Naive thymus-derived CD8-positive, alpha-beta T cell (primary cell): ENCODE results near the gene AHDC1. TPM values are rescaled to one million over a fixed set of nuclear protein-coding genes. Genes with fewer than 3 reads are reported as not detected.

Experiments
- ATAC-seq, 2 donors: fragments of 150-1000 bp; cut with Tn5 transposase in 1 of 2; sonication (Bioruptor Pico), chemical (Tn5 transposase) in 1 of 2; 1 replicate in 1 of 2; 2 replicates in 1 of 2; pipeline ENCODE4 v1.10.0; 2021; ENCODE audit warnings: mild to moderate bottlenecking in 2 of 2, moderate library complexity in 2 of 2
- POLR2A ChIA-PET: fragments of 350-600 bp; sonication (Branson Sonifier 250); formaldehyde crosslinking; loops from one replicate; lab custom pipeline; 2021; ENCODE audit warnings: antibody characterized with exemption; lab: Charles Lee
- DNase-seq, 10 donors: peaks; one replicate each; pipeline versions ENCODE4 v3.0.0 to v3.0.0-alpha.2; 2020 to 2022
- H3K27ac Mint-ChIP-seq, 10 donors: one replicate each; pipeline ENCODE4 v1.8.0; 2020 to 2022; ENCODE audit warnings: mild to moderate bottlenecking in 10 of 10, mixed read lengths in 10 of 10, moderate library complexity in 4 of 10, inconsistent platforms in 1 of 10
- H3K27me3 Mint-ChIP-seq, 5 donors: one replicate each; pipeline ENCODE4 v1.8.0; 2021 to 2022; ENCODE audit warnings: mixed read lengths in 5 of 5
- H3K36me3 Mint-ChIP-seq, 3 donors: one replicate each; pipeline ENCODE4 v1.8.0; 2020 to 2022; ENCODE audit warnings: mixed read lengths in 3 of 3, mild to moderate bottlenecking in 2 of 3, inconsistent platforms in 1 of 3
- H3K4me1 Mint-ChIP-seq, 4 donors: one replicate each; pipeline ENCODE4 v1.8.0; 2021 to 2022; ENCODE audit warnings: mixed read lengths in 4 of 4
- H3K4me3 Mint-ChIP-seq, 10 donors: one replicate each; pipeline ENCODE4 v1.8.0; 2020 to 2022; ENCODE audit warnings: mild to moderate bottlenecking in 10 of 10, mixed read lengths in 10 of 10, moderate library complexity in 6 of 10, inconsistent platforms in 1 of 10
- H3K9me3 Mint-ChIP-seq, 9 donors: one replicate each; pipeline ENCODE4 v1.8.0; 2020 to 2022; ENCODE audit warnings: mixed read lengths in 9 of 9, mild to moderate bottlenecking in 3 of 9, inconsistent platforms in 1 of 9, moderate library complexity in 1 of 9
- polyA plus RNA-seq, 3 donors: library from polyadenylated mRNA; unstranded; fragments of 300-500 nt; fragmentation: Illumina TruSeq; gene quantifications; one replicate each; pipeline ENCODE4 v1.2.3, GENCODE V29; 2021
- total RNA-seq, 8 experiments: library from RNA in 2 of 8; stranded (reverse) in 2 of 8; gene quantifications; one replicate each; pipeline ENCODE4 v1.2.3 and lab custom pipeline; 2021 to 2026

Gene AHDC1
- total and polyA plus RNA-seq, 5 experiments from 2014 or later = 0.57 to 24.7 (median 2.4) TPM

GRCh38 chr1:27569506-27570291 lies 34.2 kb downstream of the AHDC1 start:
- no peaks in the 10 kb centered on the region for H3K9me3 Mint-ChIP-seq
- H3K4me3 Mint-ChIP-seq = peak overlapping the region; percentile 72 to 89 (median 81)
- H3K27me3 Mint-ChIP-seq = no peaks in the 10 kb centered on the region
- peaks cover 34 to 71% (median 53%) of the 10 kb centered on the region in 4 donors for H3K4me1 Mint-ChIP-seq
- H3K27ac Mint-ChIP-seq = peak overlapping the region in 9 of 10 donors; percentile 34 to 95 (median 83)
- DNase-seq (no peak), ATAC-seq (no peak)
- H3K36me3 Mint-ChIP-seq = no peaks in the 10 kb centered on the region
- POLR2A ChIA-PET = interaction anchor here (0.6 to 2.2 kb wide), 5 partner anchors 34 to 141 kb away, joined by 3 to 6 read pairs (median 5); partner anchors contain the start of gene AHDC1

GRCh38 chr1:27569088-27569460 lies 34.9 kb downstream of the AHDC1 start:
- peak; percentile 19 to 22 for ATAC-seq
- DNase-seq = peak in 4 of 10 donors; percentile 12 to 28 (median 22)
- H3K4me1 Mint-ChIP-seq = peaks cover 31 to 66% (median 53%) of the 10 kb centered on the region in 4 donors
- H3K36me3 Mint-ChIP-seq = no peaks in the 10 kb centered on the region
- no peaks in the 10 kb centered on the region for H3K9me3 Mint-ChIP-seq
- POLR2A ChIA-PET = interaction anchor here (0.6 to 2.2 kb wide), 12 partner anchors 12 to 377 kb away, joined by 3 to 6 read pairs (median 4); partner anchors contain the start of gene AHDC1
- H3K27ac Mint-ChIP-seq = peak overlapping the region; percentile 34 to 95 (median 82)
- no peaks in the 10 kb centered on the region for H3K27me3 Mint-ChIP-seq
- peak overlapping the region; percentile 72 to 89 (median 81) for H3K4me3 Mint-ChIP-seq

- peaks cover 31 to 66% (median 52%) of the 10 kb centered on the region in 4 donors for H3K4me1 Mint-ChIP-seq
Observed at GRCh38 chr1:27568300-27569087, 35.5 kb downstream of the AHDC1 start.

GRCh38 chr1:27567971-27568299 lies 36.0 kb downstream of the AHDC1 start:
- ATAC-seq = peak in 1 of 2 donors; percentile 11
- peaks cover 32 to 69% (median 57%) of the 10 kb centered on the region in 4 donors for H3K4me1 Mint-ChIP-seq
- H3K27ac Mint-ChIP-seq = peak overlapping the region; percentile 31 to 92 (median 66)
- H3K36me3 Mint-ChIP-seq = no peaks in the 10 kb centered on the region
- no peaks in the 10 kb centered on the region for H3K27me3 Mint-ChIP-seq
- peak overlapping the region; percentile 55 to 87 (median 78) for H3K4me3 Mint-ChIP-seq
- POLR2A ChIA-PET = interaction anchor here (0.6 to 1.6 kb wide), 8 partner anchors 11 to 78 kb away, joined by 3 to 9 read pairs (median 4); partner anchors contain the start of genes AHDC1 and WASF2
- H3K9me3 Mint-ChIP-seq = no peaks in the 10 kb centered on the region
- DNase-seq = no peak

More at GRCh38 chr1:27568300-27569087, 35.5 kb downstream of the AHDC1 start:
- Mint-ChIP-seq H3K27me3 (no peaks in the 10 kb centered on the region), H3K27ac (peak overlapping the region; percentile 60 to 95 (median 88)), H3K4me3 (peak overlapping the region; percentile 72 to 89 (median 82)), H3K36me3 (no peaks in the 10 kb centered on the region), H3K9me3 (no peaks in the 10 kb centered on the region)
- peak; percentile 82 to 95 (median 90) for DNase-seq
- POLR2A ChIA-PET = interaction anchor here (0.6 to 2.2 kb wide), 15 partner anchors 12 to 377 kb away, joined by 3 to 9 read pairs (median 4); partner anchors contain the start of genes AHDC1 and WASF2
- peak; percentile 85 to 90 for ATAC-seq

- Mint-ChIP-seq H3K4me3 (peak overlapping the region in 2 of 10 donors; percentile 26 to 30), H3K27ac (peak overlapping the region in 2 of 10 donors; percentile 33 to 85), H3K4me1 (peaks cover 30 to 68% (median 56%) of the 10 kb centered on the region in 4 donors), H3K36me3 (no peaks in the 10 kb centered on the region), H3K9me3 (no peaks in the 10 kb centered on the region), H3K27me3 (no peaks in the 10 kb centered on the region)
- POLR2A ChIA-PET = interaction anchor here (1.0 to 1.6 kb wide), 3 partner anchors 12 to 44 kb away, joined by 3 to 9 read pairs (median 6); no protein-coding TSS in a partner anchor
- DNase-seq = no peak
- no peak for ATAC-seq
Observed at GRCh38 chr1:27567146-27567526, 36.8 kb downstream of the AHDC1 start.

DNA sequence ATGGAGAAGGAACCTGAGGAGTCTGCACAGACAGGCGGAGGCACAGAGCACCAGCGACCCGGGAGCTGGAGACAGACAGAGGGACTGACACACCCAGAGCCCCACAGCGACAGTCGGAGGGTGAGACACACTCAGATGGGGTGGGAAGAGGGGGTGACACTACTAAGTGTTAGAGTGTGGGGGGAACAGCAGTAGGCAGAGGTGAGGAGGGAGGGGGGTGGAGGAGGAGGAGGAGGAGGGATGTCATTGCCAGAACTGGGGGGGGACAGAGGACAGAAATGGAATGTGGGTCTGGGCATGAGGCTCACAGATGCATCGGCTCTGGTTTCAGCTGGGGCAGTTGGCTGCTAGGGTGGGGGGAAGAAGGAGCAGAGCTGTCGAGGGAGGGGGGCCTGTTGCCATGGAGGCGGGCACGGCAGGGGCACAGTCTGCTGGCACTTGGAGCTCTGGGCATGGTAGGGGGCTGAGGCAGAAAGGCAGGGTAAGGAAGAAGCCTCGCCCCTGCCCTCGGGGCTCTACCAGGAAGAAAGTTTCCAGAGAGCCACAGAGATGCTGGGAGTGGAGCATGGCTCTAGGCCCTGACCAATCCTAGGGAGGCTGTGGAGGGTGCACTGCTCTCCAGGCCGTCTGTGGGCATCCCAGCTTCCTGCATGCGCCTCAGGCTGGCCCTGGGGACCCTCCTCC lies 37.3 kb downstream of the AHDC1 start:
- H3K27me3 Mint-ChIP-seq = no peaks in the 10 kb centered on the region
- no peaks in the 10 kb centered on the region for H3K36me3 Mint-ChIP-seq
- no peaks in the 10 kb centered on the region for H3K9me3 Mint-ChIP-seq
- POLR2A ChIA-PET = interaction anchor here (1.0 kb wide), 1 partner anchor 11 kb away, joined by 3 read pairs; no protein-coding TSS in a partner anchor
- no peak for DNase-seq
- ATAC-seq = no peak
- H3K27ac Mint-ChIP-seq = peak overlapping the region in 1 of 10 donors; percentile 56
- H3K4me1 Mint-ChIP-seq = peaks cover 33 to 73% (median 55%) of the 10 kb centered on the region in 4 donors
- peak overlapping the region in 1 of 10 donors; percentile 45 for H3K4me3 Mint-ChIP-seq

- no peak overlapping the region for H3K27ac Mint-ChIP-seq
- no peaks in the 10 kb centered on the region for H3K9me3 Mint-ChIP-seq
- H3K27me3 Mint-ChIP-seq = no peaks in the 10 kb centered on the region
- POLR2A ChIA-PET = interaction anchor here (0.6 kb wide), 2 partner anchors 43 to 74 kb away, joined by 3 to 5 read pairs; no protein-coding TSS in a partner anchor
- peaks cover 40 to 76% (median 60%) of the 10 kb centered on the region in 4 donors for H3K4me1 Mint-ChIP-seq
- DNase-seq (no peak), ATAC-seq (no peak)
- no peaks in the 10 kb centered on the region for H3K36me3 Mint-ChIP-seq
- no peak overlapping the region for H3K4me3 Mint-ChIP-seq
Observed at GRCh38 chr1:27564710-27565649, 39.0 kb downstream of the AHDC1 start.

DNA sequence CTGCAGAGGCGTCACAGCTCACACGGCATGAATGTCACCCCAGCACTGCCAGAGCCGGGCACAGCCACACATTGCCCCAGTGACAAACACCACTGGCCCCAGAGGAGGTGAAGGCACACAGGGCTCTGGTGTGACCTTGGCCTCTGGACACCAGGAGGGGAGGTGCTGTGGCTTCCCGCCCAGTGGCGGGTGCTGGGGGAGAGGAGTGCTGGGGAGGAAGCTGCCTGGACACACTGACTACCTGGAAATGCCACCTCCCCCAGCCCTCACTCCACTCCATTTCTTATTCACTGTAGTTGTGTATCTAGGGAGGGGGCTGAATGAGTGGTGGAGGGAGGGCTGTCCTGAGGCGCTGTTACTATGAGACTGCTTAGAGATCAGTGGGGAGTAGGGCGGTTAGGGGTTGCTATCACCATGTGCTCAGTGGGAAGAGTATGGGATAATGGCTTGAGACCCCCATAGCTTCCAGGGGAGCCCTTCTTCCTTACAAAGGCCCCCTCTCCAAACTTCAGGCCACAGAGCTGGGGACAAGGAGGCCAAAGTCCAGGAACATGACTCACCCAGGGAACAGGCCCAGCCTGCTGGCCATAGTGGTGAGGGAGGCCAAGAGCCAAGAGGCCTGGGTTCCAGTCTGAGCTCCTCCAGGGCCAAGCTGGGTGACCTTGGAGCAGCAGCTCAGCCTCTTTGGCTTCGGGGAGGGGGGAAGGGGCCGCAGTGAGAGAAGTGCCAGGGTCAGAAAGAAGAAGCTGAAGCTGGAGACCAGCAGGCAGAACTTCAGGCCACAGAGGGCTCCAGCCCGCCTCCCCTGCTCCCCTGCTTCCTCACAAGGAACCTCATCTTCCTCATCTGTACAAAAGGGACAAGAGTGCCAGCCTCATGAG lies 40.1 kb downstream of the AHDC1 start:
- Mint-ChIP-seq H3K27ac (peak overlapping the region in 2 of 10 donors; percentile 43 to 71), H3K4me3 (no peak overlapping the region), H3K36me3 (no peaks in the 10 kb centered on the region), H3K9me3 (no peaks in the 10 kb centered on the region), H3K27me3 (no peaks in the 10 kb centered on the region), H3K4me1 (peaks cover 36 to 73% (median 58%) of the 10 kb centered on the region in 4 donors)
- no peak for DNase-seq
- POLR2A ChIA-PET = no interaction called here
- no peak for ATAC-seq

- POLR2A ChIA-PET = no interaction called here
- Mint-ChIP-seq H3K36me3 (no peaks in the 10 kb centered on the region), H3K27me3 (no peaks in the 10 kb centered on the region), H3K4me1 (peaks cover 36 to 69% (median 57%) of the 10 kb centered on the region in 4 donors), H3K27ac (no peak overlapping the region), H3K9me3 (no peaks in the 10 kb centered on the region), H3K4me3 (no peak overlapping the region)
- DNase-seq (no peak), ATAC-seq (no peak)
Observed at GRCh38 chr1:27563341-27563590, 40.7 kb downstream of the AHDC1 start.

GRCh38 chr1:27562534-27563340 lies 41.2 kb downstream of the AHDC1 start:
- ATAC-seq (no peak), DNase-seq (no peak)
- H3K27me3 Mint-ChIP-seq = no peaks in the 10 kb centered on the region
- H3K27ac Mint-ChIP-seq = peak overlapping the region in 2 of 10 donors; percentile 32 to 72
- no peak overlapping the region for H3K4me3 Mint-ChIP-seq
- no peaks in the 10 kb centered on the region for H3K9me3 Mint-ChIP-seq
- no peaks in the 10 kb centered on the region for H3K36me3 Mint-ChIP-seq
- POLR2A ChIA-PET = no interaction called here
- H3K4me1 Mint-ChIP-seq = peaks cover 31 to 66% (median 53%) of the 10 kb centered on the region in 4 donors
